GM23248 (cell line): ENCODE measurements around the gene DCAF12.
"Not testable (repeated sequence)": the region's sequence is repeated elsewhere in the genome, so short reads cannot be mapped to it uniquely, and the experiment has no call there.

Experiments
- EZH2 ChIP-seq: fragments of 200-600 bp; sonication (generic); IDR thresholded peaks from 2 replicates; pipeline ENCODE4 v1.6.1; 2018; ENCODE audit warnings: antibody characterized with exemption, mild to moderate bottlenecking; ENCODE audit not compliant: insufficient read depth, poor library complexity, severe bottlenecking
- EZH2phosphoT487 ChIP-seq: fragments of 200-600 bp; sonication (generic); IDR thresholded peaks from 2 replicates; pipeline ENCODE4 v1.6.1; 2018; ENCODE audit warnings: antibody characterized with exemption, moderate library complexity, mild to moderate bottlenecking, low read depth; ENCODE audit not compliant: insufficient read depth

GRCh38 chr9:34038851-34039250 is 87.6 kb downstream of the DCAF12 start:
- TF ChIP-seq EZH2phosphoT487, EZH2: not testable (repeated sequence)
